Measurements from ENCODE around the gene RBM4.
"Not testable (repeated sequence)": the region's sequence is repeated elsewhere in the genome, so short reads cannot be mapped to it uniquely, and the experiment has no call there.

Gene RBM4

DNA sequence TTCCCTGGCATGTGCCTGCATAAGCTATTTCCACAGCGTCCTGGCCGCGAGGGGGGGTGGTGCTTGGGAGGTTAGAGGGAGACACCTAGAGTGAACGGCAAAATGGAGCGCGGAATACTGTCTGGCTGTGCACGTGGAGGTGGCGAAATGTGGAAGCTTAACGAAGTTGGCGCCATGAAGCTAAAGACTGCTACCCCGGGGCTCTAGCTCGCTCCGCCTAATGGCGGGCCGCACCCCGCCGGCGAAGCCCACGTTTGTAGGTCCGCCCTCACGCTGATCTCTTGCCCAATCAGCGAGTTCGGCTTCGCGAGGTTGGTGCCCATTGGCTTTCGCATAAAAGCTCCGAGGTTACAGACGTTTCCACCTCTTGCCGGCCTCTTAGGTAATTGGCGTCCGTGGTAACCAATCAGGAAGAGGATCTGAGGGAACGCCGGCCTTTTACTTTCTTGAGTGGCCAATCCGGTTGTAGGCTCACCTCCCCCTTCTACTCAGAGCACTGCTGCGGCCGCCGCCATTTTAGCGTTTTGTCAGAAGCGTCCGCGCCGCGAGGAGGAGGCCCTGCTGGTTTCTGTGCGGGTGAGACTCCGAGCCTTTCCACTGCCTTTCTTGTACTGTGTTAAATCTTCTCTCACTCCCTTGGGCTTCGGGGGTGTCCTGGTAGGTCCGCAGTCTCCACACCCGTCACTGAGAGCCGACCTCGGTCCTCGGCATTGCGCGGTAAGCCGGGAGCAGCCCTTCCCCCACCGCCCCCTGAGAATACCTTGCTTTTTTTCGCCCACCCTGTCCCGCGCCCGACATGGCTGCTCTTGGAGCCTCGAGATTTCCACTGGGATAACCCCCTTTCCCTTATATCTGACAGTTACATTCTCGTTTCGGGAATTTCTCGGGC, at the start of gene RBM4:
Gene RBM4, plus strand, starts transcription at position 527 of the 889 bp plus-strand sequence. CDS start 1,009 bp downstream, outside the sequence.
- peak; percentile 98 for DNase-seq

DNA sequence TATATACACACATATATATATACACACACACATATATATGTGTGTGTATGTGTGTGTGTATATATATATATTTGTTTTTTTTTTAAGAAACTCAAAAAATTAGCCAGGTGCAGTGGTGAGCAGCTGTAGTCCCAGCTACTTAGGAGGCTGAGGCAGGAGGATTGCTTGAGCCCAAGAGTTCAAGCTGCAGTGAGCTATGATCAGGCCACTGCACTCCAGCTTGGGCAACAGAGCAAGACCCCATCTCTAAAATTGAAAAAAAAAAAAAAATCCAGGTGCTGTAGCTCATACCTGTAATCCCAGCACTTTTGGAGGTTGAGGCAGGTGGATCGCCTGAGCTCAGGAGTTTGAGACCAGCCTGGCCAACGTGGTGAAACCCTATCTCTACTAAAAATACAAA, 49.2 kb upstream of the RBM4 start:
- not testable (repeated sequence) for DNase-seq

DNA sequence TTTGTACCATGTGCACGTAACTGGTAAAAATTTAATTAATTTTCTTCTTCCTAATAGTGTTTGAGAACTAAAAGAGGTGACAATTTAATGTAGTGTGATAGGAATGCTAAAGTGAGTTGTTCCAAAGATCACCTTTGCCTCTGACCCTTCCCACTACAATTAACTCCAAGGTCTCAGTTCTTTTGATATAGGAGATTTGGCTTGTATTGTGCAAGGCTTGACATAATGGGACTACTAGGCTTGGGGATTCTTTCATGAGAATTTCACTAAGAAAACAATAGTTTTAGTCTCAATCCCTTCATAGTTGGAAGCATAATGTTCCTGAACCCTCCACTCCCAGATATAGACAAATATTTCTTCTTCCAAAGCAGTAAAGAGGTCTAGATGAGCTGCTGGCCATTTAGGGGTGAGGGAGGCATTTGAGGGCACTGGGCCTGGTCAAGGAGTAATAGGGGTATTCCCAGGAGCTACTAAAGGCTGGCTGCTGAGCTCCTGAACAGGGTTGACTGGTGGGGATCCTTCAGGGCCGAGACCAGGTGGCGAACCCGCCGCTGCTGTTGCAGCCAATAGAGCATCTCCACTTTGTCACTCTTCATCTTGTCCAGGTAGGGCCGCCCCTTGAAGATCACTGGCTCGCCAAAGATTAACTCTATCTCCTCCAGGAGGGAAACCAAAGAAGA, 48.4 kb upstream of the RBM4 start:
- no peak for DNase-seq

- no peak for DNase-seq
These were observed 47.3 kb upstream of the RBM4 start for GRCh38 chr11:66591175-66591574.

DNA sequence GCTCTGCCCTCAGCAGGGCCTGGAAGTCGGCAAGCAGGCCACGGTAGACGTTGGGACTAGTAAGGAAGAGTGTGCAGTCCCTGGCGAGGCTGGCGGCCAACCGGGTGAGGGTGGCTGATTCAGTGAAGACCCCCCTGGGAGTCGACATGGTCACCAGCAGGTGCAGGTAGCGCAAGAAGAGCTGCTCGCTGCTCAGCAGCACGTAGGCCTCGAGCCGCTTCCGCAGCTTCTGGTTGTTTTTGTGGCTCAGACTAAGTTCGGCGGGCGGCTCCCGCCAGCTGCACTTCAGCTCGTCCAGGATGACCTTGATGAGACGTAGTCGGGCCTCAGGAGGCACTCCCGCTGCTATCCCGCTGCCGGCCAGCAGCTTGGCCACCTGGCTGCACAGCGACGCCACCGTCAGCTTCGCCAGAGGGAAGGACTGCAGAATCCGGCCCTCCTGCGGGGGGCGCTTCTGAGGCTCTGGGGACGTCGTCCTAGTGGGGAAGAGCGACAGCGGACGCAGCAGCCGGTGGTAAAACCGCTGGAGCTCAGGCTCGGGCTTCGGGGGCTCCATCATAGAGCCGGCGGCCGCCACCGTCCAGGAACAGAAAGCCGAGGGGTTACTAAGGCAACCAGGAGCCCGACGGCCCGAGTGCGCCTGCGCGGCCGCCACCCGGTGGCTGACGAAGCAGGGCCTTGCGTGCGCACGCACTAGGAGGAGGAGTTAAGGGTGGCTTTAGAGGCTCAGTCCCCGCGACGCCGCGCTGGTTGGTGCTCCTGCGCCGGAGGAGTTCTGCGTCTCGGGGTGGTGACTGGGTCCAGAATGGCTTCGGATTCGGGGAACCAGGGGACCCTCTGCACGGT, 45.8 kb upstream of the RBM4 start, which contains the start of the genes CCDC87 and CCS:
Gene CCDC87, minus strand, starts transcription at position 607 of the 846 bp plus-strand sequence. Its CDS starts 48 bp downstream, at position 559.
Gene CCS, plus strand, starts transcription at position 729 of the 846 bp plus-strand sequence. Its CDS starts 77 bp downstream, at position 806.
- DNase-seq = peak; percentile 98

- no peak for DNase-seq
These were observed 45.2 kb upstream of the RBM4 start for GRCh38 chr11:66593303-66593635.

GRCh38 chr11:66593650-66594049, 44.9 kb upstream of the RBM4 start:
- no peak for DNase-seq

GRCh38 chr11:66595245-66595904, 43.1 kb upstream of the RBM4 start:
- DNase-seq = no peak

GRCh38 chr11:66598993-66599392, 39.5 kb upstream of the RBM4 start:
- no peak for DNase-seq

GRCh38 chr11:66600219-66600618, 38.3 kb upstream of the RBM4 start:
- no peak for DNase-seq

DNA sequence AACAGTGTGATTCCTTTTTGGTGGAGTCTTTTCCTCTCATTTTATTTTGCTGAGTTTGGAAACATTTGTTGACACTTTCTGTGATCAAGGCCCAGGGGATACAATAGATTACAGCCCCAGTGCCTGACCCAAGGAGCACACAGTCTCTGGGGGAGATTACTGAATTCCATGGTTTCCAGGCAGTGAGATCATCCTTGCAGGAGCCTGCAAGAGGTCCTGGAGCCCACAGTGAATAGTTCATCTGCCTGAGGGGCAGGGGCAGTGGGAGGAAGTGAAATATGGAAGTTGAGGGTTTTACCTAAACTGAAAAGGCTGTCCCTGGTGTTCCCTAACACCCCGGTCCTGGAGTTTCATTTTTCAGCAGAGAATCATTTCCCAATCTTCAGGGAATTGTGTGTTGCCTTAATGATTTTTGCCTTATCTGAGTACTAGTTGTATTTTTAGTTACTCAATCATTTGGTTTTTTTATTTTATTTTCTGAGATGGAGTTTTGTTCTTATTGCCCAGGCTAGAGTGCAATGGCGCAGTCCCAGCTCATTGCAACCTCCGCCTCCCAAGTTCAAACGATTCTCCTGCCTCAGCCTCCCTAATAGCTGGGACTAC, 37.8 kb upstream of the RBM4 start:
- DNase-seq = no peak

DNA sequence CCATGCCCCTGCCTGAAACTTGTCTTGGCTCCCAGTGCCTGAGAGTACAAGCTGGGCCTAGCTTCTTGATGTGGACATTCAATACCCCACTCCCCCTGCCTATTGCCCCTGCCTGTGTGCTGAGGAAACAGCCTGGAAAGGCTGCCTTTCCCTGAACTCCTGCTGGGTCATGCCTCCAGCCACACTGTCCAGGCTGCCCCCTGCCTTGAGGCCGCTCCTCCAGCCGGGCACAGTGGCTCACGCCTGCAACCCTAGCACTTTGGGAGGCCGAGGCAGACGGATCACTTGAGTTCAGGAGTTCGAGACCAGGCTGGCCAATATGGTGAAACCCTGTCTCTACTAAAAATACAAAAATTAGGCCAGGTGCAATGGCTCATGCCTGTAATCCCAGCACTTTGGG, 35.4 kb upstream of the RBM4 start:
- DNase-seq = no peak

- no peak for DNase-seq
These were observed 34.3 kb upstream of the RBM4 start for GRCh38 chr11:66604155-66604554.

- DNase-seq = not testable (repeated sequence)
These were observed 31.9 kb upstream of the RBM4 start for GRCh38 chr11:66606608-66607007.

GRCh38 chr11:66607126-66607834, 31.2 kb upstream of the RBM4 start:
- DNase-seq = no peak

- no peak for DNase-seq
These were observed 28.5 kb upstream of the RBM4 start for GRCh38 chr11:66609721-66610617.

GRCh38 chr11:66612458-66612857, 26.0 kb upstream of the RBM4 start:
- DNase-seq = no peak

GRCh38 chr11:66614073-66614472, 24.4 kb upstream of the RBM4 start:
- no peak for DNase-seq

- peak; percentile 99 for DNase-seq
These were observed 21.9 kb upstream of the RBM4 start, which contains the start of gene RBM14 for GRCh38 chr11:66616379-66617154. TSS of gene RBM14 (plus strand) at chr11:66616630. CDS start at chr11:66616721, 91 bp downstream.
